ENCODE measurements around the gene ZMIZ1.

ZMIZ1 gene

GRCh38 chr10:79352035-79352877, 283.5 kb downstream of the ZMIZ1 start:
- no peak for TF ChIP-seq CTCF (IDR thresholded peaks at IDR 0.05)

GRCh38 chr10:79353000-79353406, 284.2 kb downstream of the ZMIZ1 start:
- no peak for TF ChIP-seq CTCF (IDR thresholded peaks at IDR 0.05)

- no peak for TF ChIP-seq CTCF (IDR thresholded peaks at IDR 0.05)
Observed at GRCh38 chr10:79353726-79354125, 285.0 kb downstream of the ZMIZ1 start.

- no peak for TF ChIP-seq CTCF (IDR thresholded peaks at IDR 0.05)
Observed at GRCh38 chr10:79354141-79354540, 285.4 kb downstream of the ZMIZ1 start.

GRCh38 chr10:79354615-79355014, 285.8 kb downstream of the ZMIZ1 start:
- no peak for TF ChIP-seq CTCF (IDR thresholded peaks at IDR 0.05)

- TF ChIP-seq CTCF (IDR thresholded peaks at IDR 0.05) = no peak
Observed at GRCh38 chr10:79355420-79356017, 286.8 kb downstream of the ZMIZ1 start.

GRCh38 chr10:79356104-79356503, 287.3 kb downstream of the ZMIZ1 start:
- TF ChIP-seq CTCF (IDR thresholded peaks at IDR 0.05) = no peak

Data from LNCAP (cell line).